C1 segment of cervical spinal cord (tissue), 14 donors: ENCODE measurements around the gene RHOT2.

Experiments
- DNase-seq, 14 donors: peaks; one replicate each; lab custom pipeline; 2025; lab: John Stamatoyannopoulos, UW

The RHOT2 gene

GRCh38 chr16:647173-647902 is 20.6 kb upstream of the RHOT2 start:
- no peak for DNase-seq

GRCh38 chr16:648071-648780 is 19.7 kb upstream of the RHOT2 start:
- no peak for DNase-seq

- DNase-seq: peak; percentile 47 to 93 (median 84)
Observed at GRCh38 chr16:648781-649589, 18.9 kb upstream of the RHOT2 start, which contains the start of gene WDR90. WDR90 (plus strand) TSS chr16:649365; CDS start chr16:649417, 52 bp downstream.

GRCh38 chr16:649631-650030 is 18.3 kb upstream of the RHOT2 start:
- DNase-seq: no peak

GRCh38 chr16:651844-652243 is 16.1 kb upstream of the RHOT2 start:
- no peak for DNase-seq

- DNase-seq: no peak
Observed at GRCh38 chr16:652454-653305, 15.3 kb upstream of the RHOT2 start.

- no peak for DNase-seq
Observed at GRCh38 chr16:654034-654433, 13.9 kb upstream of the RHOT2 start.

- no peak for DNase-seq
Observed at GRCh38 chr16:657487-657886, 10.4 kb upstream of the RHOT2 start.

- DNase-seq: no peak
Observed at GRCh38 chr16:658679-659571, 9.0 kb upstream of the RHOT2 start.

GRCh38 chr16:659618-660017 is 8.3 kb upstream of the RHOT2 start:
- no peak for DNase-seq

- DNase-seq: no peak
Observed at GRCh38 chr16:660132-660458, 7.8 kb upstream of the RHOT2 start.

- DNase-seq: peak in 12 of 14 donors; percentile 36 to 82 (median 63)
Observed at GRCh38 chr16:660459-661183, 7.3 kb upstream of the RHOT2 start.

GRCh38 chr16:661184-661821 is 6.6 kb upstream of the RHOT2 start:
- DNase-seq: no peak

GRCh38 chr16:662095-662494 is 5.8 kb upstream of the RHOT2 start:
- DNase-seq: no peak

GRCh38 chr16:662597-662996 is 5.3 kb upstream of the RHOT2 start:
- DNase-seq: no peak

GRCh38 chr16:666572-666971 is 1.4 kb upstream of the RHOT2 start:
- no peak for DNase-seq

GRCh38 chr16:667113-667779 is 686 bp upstream of the RHOT2 start:
- DNase-seq: peak in 1 of 14 donors; percentile 61

- DNase-seq: no peak
Observed at GRCh38 chr16:668519-669171, 713 bp downstream of the RHOT2 start.
